ENCODE measurements around the gene CACNA2D3. TPM values are rescaled to one million over a fixed set of nuclear protein-coding genes. Genes with fewer than 3 reads are reported as not detected.

The CACNA2D3 gene
- polyA plus RNA-seq, 2 of the 4 experiments (the other 2 are of a cell fraction): 0.04 to 0.05 TPM

DNA sequence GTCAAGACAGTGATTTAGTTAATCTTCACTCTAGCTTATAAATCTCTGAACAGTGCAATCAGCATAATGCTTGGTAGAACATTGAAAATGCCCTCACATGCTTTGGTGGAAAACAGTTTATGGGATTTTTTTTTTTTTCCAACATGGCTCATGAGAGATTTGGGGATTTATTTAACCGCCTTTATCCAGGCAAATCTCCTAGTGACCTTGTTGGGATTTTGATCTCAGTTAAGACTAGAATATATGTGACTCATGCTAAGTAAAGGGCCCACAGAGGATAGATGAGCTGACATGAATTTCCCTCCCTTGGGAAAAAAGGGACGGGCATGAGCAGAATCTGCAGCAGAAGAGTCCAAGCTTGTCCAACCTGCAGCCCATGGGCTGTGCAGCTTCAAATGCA, 786.8 kb downstream of the CACNA2D3 start:
- ATAC-seq (no peak), FAIRE-seq (no peak), DNase-seq (ENCODE audit: low read depth in 1 of 2, low spot score in 1 of 2) (no peak)
- Histone ChIP-seq H3K4me3 (no peak overlapping the region), H3K9me3 (no peaks in the 10 kb centered on the region), H3K4me2 (no peak overlapping the region), H3K27ac (no peak overlapping the region), H3K4me1 (no peaks in the 10 kb centered on the region)
- ChIA-PET POLR2A (interaction anchor here (0.6 kb wide), 1 partner anchor 212 kb away, joined by 5 read pairs; no protein-coding TSS in a partner anchor), CTCF (no interaction called here)
- no peak for TF ChIP-seq HOXB5 (CRISPR knock-in tag; IDR thresholded peaks at IDR 0.05)
- no peak for TF ChIP-seq TP53 (CRISPR knock-in tag; IDR thresholded peaks at IDR 0.05)
- no peak for TF ChIP-seq NPAS2 (CRISPR knock-in tag; IDR thresholded peaks at IDR 0.05; ENCODE audit: borderline replicate concordance)
- TF ChIP-seq JUN (IDR thresholded peaks at IDR 0.05): no peak
- no peak for TF ChIP-seq EP300 (IDR thresholded peaks at IDR 0.05)
- TF ChIP-seq, protein P1, sequence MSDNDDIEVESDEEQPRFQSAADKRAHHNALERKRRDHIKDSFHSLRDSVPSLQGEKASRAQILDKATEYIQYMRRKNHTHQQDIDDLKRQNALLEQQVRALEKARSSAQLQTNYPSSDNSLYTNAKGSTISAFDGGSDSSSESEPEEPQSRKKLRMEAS (IDR thresholded peaks at IDR 0.05): no peak
- TF ChIP-seq MYC (IDR thresholded peaks at IDR 0.05; ENCODE audit: borderline replicate concordance, low read length): no peak
- no peak for TF ChIP-seq RNF2 (IDR thresholded peaks at IDR 0.05; ENCODE audit: borderline replicate concordance, low read depth)
- no peak for TF ChIP-seq ZNF302 (CRISPR knock-in tag; IDR thresholded peaks at IDR 0.05)
- TF ChIP-seq, protein P2, sequence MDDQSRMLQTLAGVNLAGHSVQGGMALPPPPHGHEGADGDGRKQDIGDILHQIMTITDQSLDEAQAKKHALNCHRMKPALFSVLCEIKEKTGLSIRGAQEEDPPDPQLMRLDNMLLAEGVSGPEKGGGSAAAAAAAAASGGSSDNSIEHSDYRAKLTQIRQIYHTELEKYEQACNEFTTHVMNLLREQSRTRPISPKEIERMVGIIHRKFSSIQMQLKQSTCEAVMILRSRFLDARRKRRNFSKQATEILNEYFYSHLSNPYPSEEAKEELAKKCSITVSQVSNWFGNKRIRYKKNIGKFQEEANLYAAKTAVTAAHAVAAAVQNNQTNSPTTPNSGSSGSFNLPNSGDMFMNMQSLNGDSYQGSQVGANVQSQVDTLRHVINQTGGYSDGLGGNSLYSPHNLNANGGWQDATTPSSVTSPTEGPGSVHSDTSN (IDR thresholded peaks at IDR 0.05): no peak
- no peak for TF ChIP-seq CHD4 (IDR thresholded peaks at IDR 0.05; ENCODE audit: borderline replicate concordance)
- TF ChIP-seq FOSL2 (IDR thresholded peaks at IDR 0.05): no peak
- no peak for TF ChIP-seq FOSL2 (CRISPR knock-in tag; IDR thresholded peaks at IDR 0.05)
- WGBS (ENCODE audit: missing lambda C conversion rate): 32% methylated on average over 2 of the region's 2 CpGs

DNA sequence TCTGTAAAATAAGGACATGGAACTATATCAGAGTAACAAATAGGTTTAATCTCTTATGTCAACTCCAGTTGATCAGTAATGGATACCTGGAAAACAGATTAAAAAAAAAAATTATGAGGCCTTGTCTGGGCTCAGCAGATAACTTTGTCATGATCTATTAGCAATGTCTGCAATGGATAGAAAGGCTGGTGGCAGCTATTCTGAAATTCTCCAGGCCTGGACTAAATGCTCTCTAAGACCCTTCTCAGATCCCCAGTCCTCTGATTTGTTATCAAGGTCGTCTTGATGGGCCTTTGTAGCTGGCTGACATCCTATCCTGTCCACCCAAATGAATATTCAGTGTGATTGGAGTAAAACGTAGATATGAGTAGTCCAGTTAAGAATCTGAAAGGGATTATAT, 791.8 kb downstream of the CACNA2D3 start:
- TF ChIP-seq ZC3H11A (IDR thresholded peaks at IDR 0.05) (no peak), MAFK (IDR thresholded peaks at IDR 0.05; ENCODE audit: partially characterized antibody) (no peak), ESRRA (IDR thresholded peaks at IDR 0.05; ENCODE audit: borderline replicate concordance, low read length) (no peak), MYC (IDR thresholded peaks at IDR 0.05; ENCODE audit: borderline replicate concordance, low read length) (no peak), POLR2AphosphoS2 (conservative IDR thresholded peaks at IDR 0.05; ENCODE audit: low read length) (no peak), CBX2 (IDR thresholded peaks at IDR 0.05; ENCODE audit: borderline replicate concordance, low read depth) (no peak), CBX8 (IDR thresholded peaks at IDR 0.05) (no peak), POLR2A (IDR thresholded peaks at IDR 0.05; ENCODE audit: low read length) (no peak), RARB (CRISPR knock-in tag; IDR thresholded peaks at IDR 0.05) (no peak)
- TF ChIP-seq, protein P2 (IDR thresholded peaks at IDR 0.05): no peak
- TF ChIP-seq, protein P3, sequence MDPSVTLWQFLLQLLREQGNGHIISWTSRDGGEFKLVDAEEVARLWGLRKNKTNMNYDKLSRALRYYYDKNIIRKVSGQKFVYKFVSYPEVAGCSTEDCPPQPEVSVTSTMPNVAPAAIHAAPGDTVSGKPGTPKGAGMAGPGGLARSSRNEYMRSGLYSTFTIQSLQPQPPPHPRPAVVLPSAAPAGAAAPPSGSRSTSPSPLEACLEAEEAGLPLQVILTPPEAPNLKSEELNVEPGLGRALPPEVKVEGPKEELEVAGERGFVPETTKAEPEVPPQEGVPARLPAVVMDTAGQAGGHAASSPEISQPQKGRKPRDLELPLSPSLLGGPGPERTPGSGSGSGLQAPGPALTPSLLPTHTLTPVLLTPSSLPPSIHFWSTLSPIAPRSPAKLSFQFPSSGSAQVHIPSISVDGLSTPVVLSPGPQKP (IDR thresholded peaks at IDR 0.05; ENCODE audit: low read depth, low read length): no peak
- no peak for FAIRE-seq
- H3K4me3 ChIP-seq: no peak overlapping the region
- POLR2A ChIA-PET: no interaction called here
- H3K4me1 ChIP-seq: no peaks in the 10 kb centered on the region
- CTCF ChIA-PET: no interaction called here
- no peak for ATAC-seq
- no peak overlapping the region for H3K27ac ChIP-seq
- H3K4me2 ChIP-seq: no peak overlapping the region
- 18% methylated on average over 2 of the region's 2 CpGs for WGBS (ENCODE audit: missing lambda C conversion rate)
- H3K9me3 ChIP-seq: no peaks in the 10 kb centered on the region
- no peak for DNase-seq (ENCODE audit: low read depth in 1 of 2, low spot score in 1 of 2)

- TF ChIP-seq RNF2 (IDR thresholded peaks at IDR 0.05; ENCODE audit: borderline replicate concordance, low read depth) (no peak), POLR2AphosphoS2 (conservative IDR thresholded peaks at IDR 0.05; ENCODE audit: low read length) (no peak), HDAC2 (IDR thresholded peaks at IDR 0.05) (no peak), NFE2L2 (conservative IDR thresholded peaks at IDR 0.05; ENCODE audit: low read length) (no peak), USF2 (IDR thresholded peaks at IDR 0.05) (no peak)
- TF ChIP-seq, protein P2 (IDR thresholded peaks at IDR 0.05): no peak
- FAIRE-seq: no peak
- POLR2A ChIA-PET: no interaction called here
Observed at GRCh38 chr3:54915181-54915580, 792.8 kb downstream of the CACNA2D3 start.

More at GRCh38 chr3:54915181-54915580, 792.8 kb downstream of the CACNA2D3 start:
- no peak for ATAC-seq
- DNase-seq (ENCODE audit: low read depth in 1 of 2, low spot score in 1 of 2): no peak
- H3K4me1 ChIP-seq: no peaks in the 10 kb centered on the region
- H3K27ac ChIP-seq: no peak overlapping the region
- H3K4me3 ChIP-seq: no peak overlapping the region
- WGBS (ENCODE audit: missing lambda C conversion rate): 44% methylated on average over 4 of the region's 4 CpGs
- no peaks in the 10 kb centered on the region for H3K9me3 ChIP-seq
- no peak overlapping the region for H3K4me2 ChIP-seq
- CTCF ChIA-PET: no interaction called here

Measured in A549 (cell line).